B cell (primary cell): ENCODE measurements around the gene FKRP. TPM values are rescaled to one million over a fixed set of nuclear protein-coding genes. Genes with fewer than 3 reads are reported as not detected.

Experiments used
- ATAC-seq: fragments of 200-7000 bp; cut with Tn5 transposase; one replicate; pipeline ENCODE4 v1.10.0; 2021; ENCODE audit warnings: low read depth, mild to moderate bottlenecking, moderate number of reproducible peaks, moderate library complexity
- CTCF ChIA-PET: fragments of 350-600 bp; sonication (Branson Sonifier 250); formaldehyde crosslinking; loops from one replicate; lab custom pipeline; 2021; ENCODE audit warnings: antibody characterized with exemption, inconsistent platforms; lab: Charles Lee
- POLR2A ChIA-PET: fragments of 350-600 bp; sonication (Branson Sonifier 250); formaldehyde crosslinking; loops from one replicate; lab custom pipeline; 2021; ENCODE audit warnings: antibody characterized with exemption; lab: Charles Lee
- DNase-seq: peaks from one replicate; pipeline ENCODE4 v3.0.0; 2013
- H2AFZ ChIP-seq: 2 replicates; pipeline ENCODE4 v1.6.1; 2012; ENCODE audit warnings: mild to moderate bottlenecking, low read depth, low read length; ENCODE audit not compliant: insufficient read depth, poor library complexity, severe bottlenecking
- H3K27ac ChIP-seq, 2 donors: 1 replicate in 1 of 2; 2 replicates in 1 of 2; pipeline ENCODE4 v1.5.1; 2012 to 2013; ENCODE audit warnings: low read length in 2 of 2, mild to moderate bottlenecking in 2 of 2, moderate library complexity in 1 of 2
- H3K27me3 ChIP-seq, 4 experiments: fragments of 200-600 bp in 1 of 4; sonication (generic) in 1 of 4; replicated peaks in 1 of 4; 1 replicate in 2 of 4; 2 replicates in 2 of 4; pipeline versions ENCODE4 v1.6.1 to v1.7.0; 2013 to 2016; ENCODE audit warnings: low read length in 3 of 4, mild to moderate bottlenecking in 2 of 4, mixed read lengths in 1 of 4, moderate library complexity in 1 of 4; ENCODE audit not compliant: insufficient read depth in 4 of 4, control insufficient read depth in 3 of 4; ENCODE audit errors: control extremely low read depth in 1 of 4
- H3K36me3 ChIP-seq, 2 experiments: replicated peaks in 1 of 2; 1 replicate in 1 of 2; 2 replicates in 1 of 2; pipeline versions ENCODE4 v1.6.1 to v1.7.1; 2013; ENCODE audit warnings: low read length in 1 of 2; ENCODE audit not compliant: insufficient read depth in 2 of 2, control insufficient read depth in 1 of 2; ENCODE audit errors: control extremely low read depth in 1 of 2, extremely low read depth in 1 of 2
- H3K4me1 ChIP-seq, 2 donors: fragments of 200-600 bp in 1 of 2; sonication (generic) in 1 of 2; 1 replicate in 1 of 2; 2 replicates in 1 of 2; pipeline versions ENCODE4 v1.5.1 to v1.6.1; 2013 to 2017; ENCODE audit warnings: low read length in 2 of 2; ENCODE audit not compliant: control insufficient read depth in 2 of 2, insufficient read depth in 2 of 2
- H3K4me2 ChIP-seq: replicated peaks from 2 replicates; pipeline ENCODE3; 2012; ENCODE audit warnings: mild to moderate bottlenecking, low read depth, low read length; ENCODE audit not compliant: poor library complexity, severe bottlenecking
- H3K4me3 ChIP-seq, 5 experiments: fragments of 200-600 bp in 1 of 5; sonication (generic) in 1 of 5; 1 replicate in 3 of 5; 2 replicates in 2 of 5; pipeline versions ENCODE4 v1.5.1 to v1.7.0; 2011 to 2016; ENCODE audit warnings: low read length in 4 of 5, mild to moderate bottlenecking in 4 of 5, low read depth in 2 of 5, control low read depth in 1 of 5, moderate library complexity in 1 of 5; ENCODE audit not compliant: insufficient read depth in 1 of 5; ENCODE audit errors: control extremely low read depth in 1 of 5, extremely low read depth in 1 of 5
- H3K79me2 ChIP-seq: fragments of 200-600 bp; sonication (generic); one replicate; pipeline ENCODE4 v1.6.0; 2016; ENCODE audit warnings: low read length; ENCODE audit not compliant: control insufficient read depth, insufficient read depth
- H3K9ac ChIP-seq: fragments of 200-600 bp; sonication (generic); 2 replicates; pipeline ENCODE4 v1.6.1; 2017; ENCODE audit warnings: mild to moderate bottlenecking, low read length, moderate library complexity
- H3K9me3 ChIP-seq, 3 donors: one replicate each; pipeline versions ENCODE4 v1.6.1 to v1.7.1; 2013; ENCODE audit warnings: low read length in 2 of 3; ENCODE audit not compliant: control insufficient read depth in 2 of 3, insufficient read depth in 1 of 3; ENCODE audit errors: control extremely low read depth in 1 of 3
- H4K20me1 ChIP-seq: 2 replicates; pipeline ENCODE4 v1.6.0; 2012; ENCODE audit warnings: mild to moderate bottlenecking, low read length; ENCODE audit not compliant: insufficient read depth, control insufficient read depth, poor library complexity, severe bottlenecking
- H3K27ac Mint-ChIP-seq: one replicate; pipeline ENCODE4 v1.8.0; 2021; ENCODE audit warnings: mixed read lengths
- H3K27me3 Mint-ChIP-seq: one replicate; pipeline ENCODE4 v1.8.0; 2021; ENCODE audit warnings: mixed read lengths
- H3K4me1 Mint-ChIP-seq: one replicate; pipeline ENCODE4 v1.8.0; 2021; ENCODE audit warnings: mixed read lengths
- H3K4me3 Mint-ChIP-seq: one replicate; pipeline ENCODE4 v1.8.0; 2021; ENCODE audit warnings: mixed read lengths
- H3K9me3 Mint-ChIP-seq: one replicate; pipeline ENCODE4 v1.8.0; 2022; ENCODE audit warnings: mixed read lengths; ENCODE audit not compliant: insufficient read depth
- WGBS: methylation state at CpG from one replicate; pipeline ENCODE4 v1.1.5; 2013; ENCODE audit warnings: missing lambda C conversion rate; ENCODE audit not compliant: insufficient coverage; 5-methylcytosine and 5-hydroxymethylcytosine counted together
- intact Hi-C: fragments of 100-400 bp; cut with micrococcal nuclease; formaldehyde crosslinking; loops from one replicate; pipeline ENCODE4 v1.10.0; 2022
- polyA plus RNA-seq: library from polyadenylated mRNA; depleted of rRNA; stranded (reverse); fragments of >200 nt; gene quantifications from 2 replicates; pipeline ENCODE4 v1.2.3, GENCODE V29; 2012
- total RNA-seq, 2 donors: library from RNA; stranded (reverse); fragments of 120-200 nt in 1 of 2; gene quantifications; 1 replicate in 1 of 2; 2 replicates in 1 of 2; pipeline versions ENCODE4 v1.2.3 to v1.2.4, GENCODE V29; 2013 to 2022
- TF ChIP-seq, protein P1 (sequence below): fragments of 200-600 bp; IDR thresholded peaks from one replicate; pipeline ENCODE4 v1.8.0; 2022; ENCODE audit warnings: antibody characterized with exemption, mild to moderate bottlenecking

Gene FKRP
- total and polyA plus RNA-seq, 2 donors (not counting 1 experiment from before 2014, with no cell fraction given) = 30.2 to 38.8 TPM

GRCh38 chr19:46746281-46747057 is 612 bp downstream of the FKRP start, which contains the start of gene STRN4:
Gene STRN4 (minus strand): TSS chr19:46746450. CDS start chr19:46746430, 20 bp downstream.
- Histone ChIP-seq H3K4me3 (peak within 1 kb of the TSS; percentile 51 to 87 (median 84)), H3K9ac (peak within 1 kb of the TSS; percentile 83), H3K79me2 (peaks cover 55% of the 10 kb centered on the region), H2AFZ (peak within 1 kb of the TSS; percentile 94), H3K9me3 (no peaks in the 10 kb centered on the region), H3K4me1 (peaks cover 15 to 43% of the 10 kb centered on the region in 2 donors), H3K36me3 (peaks cover 0 to 10% of the 10 kb centered on the region in 2 experiments), H3K27me3 (no peaks in the 10 kb centered on the region), H3K27ac (peak within 1 kb of the TSS; percentile 43 to 77), H4K20me1 (peaks cover 53% of the 10 kb centered on the region), H3K4me2 (peak within 1 kb of the TSS; percentile 97)
- under 1% methylated on average over 63 of the region's 74 CpGs for WGBS
- ATAC-seq (peak; percentile 78), DNase-seq (peak; percentile 82)
- Mint-ChIP-seq H3K4me1 (peaks cover 58% of the 10 kb centered on the region), H3K4me3 (peak within 1 kb of the TSS; percentile 93), H3K9me3 (no peaks in the 10 kb centered on the region), H3K27ac (peak within 1 kb of the TSS; percentile 85), H3K27me3 (no peaks in the 10 kb centered on the region)
- CTCF ChIA-PET = interaction anchor here (0.6 kb wide), 1 partner anchor 89 kb away, joined by 3 read pairs; no protein-coding TSS in a partner anchor
- TF ChIP-seq, protein P1, sequence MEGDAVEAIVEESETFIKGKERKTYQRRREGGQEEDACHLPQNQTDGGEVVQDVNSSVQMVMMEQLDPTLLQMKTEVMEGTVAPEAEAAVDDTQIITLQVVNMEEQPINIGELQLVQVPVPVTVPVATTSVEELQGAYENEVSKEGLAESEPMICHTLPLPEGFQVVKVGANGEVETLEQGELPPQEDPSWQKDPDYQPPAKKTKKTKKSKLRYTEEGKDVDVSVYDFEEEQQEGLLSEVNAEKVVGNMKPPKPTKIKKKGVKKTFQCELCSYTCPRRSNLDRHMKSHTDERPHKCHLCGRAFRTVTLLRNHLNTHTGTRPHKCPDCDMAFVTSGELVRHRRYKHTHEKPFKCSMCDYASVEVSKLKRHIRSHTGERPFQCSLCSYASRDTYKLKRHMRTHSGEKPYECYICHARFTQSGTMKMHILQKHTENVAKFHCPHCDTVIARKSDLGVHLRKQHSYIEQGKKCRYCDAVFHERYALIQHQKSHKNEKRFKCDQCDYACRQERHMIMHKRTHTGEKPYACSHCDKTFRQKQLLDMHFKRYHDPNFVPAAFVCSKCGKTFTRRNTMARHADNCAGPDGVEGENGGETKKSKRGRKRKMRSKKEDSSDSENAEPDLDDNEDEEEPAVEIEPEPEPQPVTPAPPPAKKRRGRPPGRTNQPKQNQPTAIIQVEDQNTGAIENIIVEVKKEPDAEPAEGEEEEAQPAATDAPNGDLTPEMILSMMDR = no peak
- intact Hi-C loops = loop anchor here (1.0 to 5.0 kb wide), 4 partner anchors 18 to 146 kb away; partner anchors contain the start of genes CALM3, DACT3 and SLC1A5
- POLR2A ChIA-PET = no interaction called here
